Hematopoietic multipotent progenitor cell treated with erythropoietin and hydrocortisone succinate and interleukin-3 and kit ligand, for 6 days (in vitro differentiated cells): ENCODE results near the gene AKAP8L.
"Not testable (repeated sequence)": the region's sequence is repeated elsewhere in the genome, so short reads cannot be mapped to it uniquely, and the experiment has no call there.

Experiments used
- DNase-seq: peaks from one replicate; pipeline ENCODE4 v3.0.0-alpha.2; 2015

The AKAP8L gene

DNA sequence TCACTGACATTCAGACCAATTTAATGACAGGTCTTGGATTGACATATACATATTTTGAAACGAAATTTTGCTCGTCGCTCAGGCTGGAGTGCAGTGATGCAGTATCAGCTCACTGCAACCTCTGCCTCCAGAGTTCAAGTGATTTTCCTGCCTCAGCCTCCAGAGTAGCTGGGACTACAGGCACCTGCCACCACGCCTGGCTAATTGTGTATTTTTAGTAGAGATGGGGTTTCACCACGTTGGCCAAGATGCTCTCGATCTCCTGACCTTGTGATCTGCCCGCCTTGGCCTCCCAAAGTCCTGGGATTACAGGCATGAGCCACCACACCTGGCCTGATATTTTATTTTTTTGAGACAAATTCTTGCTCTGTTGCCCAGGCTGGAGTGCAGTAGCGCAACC lies 66.3 kb downstream of the AKAP8L start:
- not testable (repeated sequence) for DNase-seq

DNA sequence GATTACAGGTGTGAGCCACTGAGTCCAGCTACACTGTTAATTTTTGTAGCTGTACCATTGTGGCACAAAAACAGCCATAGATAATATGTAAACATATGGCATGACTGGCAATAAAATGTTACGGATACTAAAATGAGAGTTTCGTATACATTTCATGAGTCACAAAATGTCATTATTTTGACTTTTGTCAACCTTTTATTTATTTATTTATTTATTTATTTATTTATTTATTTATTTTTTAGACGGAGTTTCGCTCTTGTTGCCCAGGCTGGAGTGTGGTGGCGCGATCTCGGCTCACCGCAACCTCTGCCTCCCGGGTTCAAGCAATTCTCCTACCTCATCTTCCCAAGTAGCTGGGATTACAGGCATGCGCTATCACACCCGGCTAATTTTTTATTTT lies 77.5 kb downstream of the AKAP8L start:
- DNase-seq, result not testable (repeated sequence)

DNA sequence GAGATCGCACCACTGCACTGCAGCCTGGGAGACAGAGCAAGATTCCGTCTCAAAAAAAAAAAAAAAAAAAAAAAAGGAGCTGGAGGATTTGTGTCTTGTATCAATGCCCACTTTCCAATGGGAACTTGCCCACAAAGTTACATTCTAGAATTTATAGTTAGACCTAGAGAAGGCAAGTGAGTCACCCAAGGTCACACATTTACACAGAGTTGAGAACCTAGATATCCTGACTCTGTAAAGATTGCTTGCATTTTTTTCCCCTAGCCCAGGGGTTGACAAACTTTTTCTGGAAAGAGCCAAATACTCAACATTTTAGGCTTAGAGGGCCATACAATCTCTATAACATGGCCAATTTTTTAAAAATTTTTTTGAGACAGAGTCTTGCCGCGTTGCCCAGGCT lies 78.7 kb downstream of the AKAP8L start:
- no peak for DNase-seq

- DNase-seq, result no peak
Observed at GRCh38 chr19:15337202-15337601, 81.6 kb downstream of the AKAP8L start.

GRCh38 chr19:15335992-15336391 lies 82.8 kb downstream of the AKAP8L start:
- DNase-seq, result not testable (repeated sequence)

DNA sequence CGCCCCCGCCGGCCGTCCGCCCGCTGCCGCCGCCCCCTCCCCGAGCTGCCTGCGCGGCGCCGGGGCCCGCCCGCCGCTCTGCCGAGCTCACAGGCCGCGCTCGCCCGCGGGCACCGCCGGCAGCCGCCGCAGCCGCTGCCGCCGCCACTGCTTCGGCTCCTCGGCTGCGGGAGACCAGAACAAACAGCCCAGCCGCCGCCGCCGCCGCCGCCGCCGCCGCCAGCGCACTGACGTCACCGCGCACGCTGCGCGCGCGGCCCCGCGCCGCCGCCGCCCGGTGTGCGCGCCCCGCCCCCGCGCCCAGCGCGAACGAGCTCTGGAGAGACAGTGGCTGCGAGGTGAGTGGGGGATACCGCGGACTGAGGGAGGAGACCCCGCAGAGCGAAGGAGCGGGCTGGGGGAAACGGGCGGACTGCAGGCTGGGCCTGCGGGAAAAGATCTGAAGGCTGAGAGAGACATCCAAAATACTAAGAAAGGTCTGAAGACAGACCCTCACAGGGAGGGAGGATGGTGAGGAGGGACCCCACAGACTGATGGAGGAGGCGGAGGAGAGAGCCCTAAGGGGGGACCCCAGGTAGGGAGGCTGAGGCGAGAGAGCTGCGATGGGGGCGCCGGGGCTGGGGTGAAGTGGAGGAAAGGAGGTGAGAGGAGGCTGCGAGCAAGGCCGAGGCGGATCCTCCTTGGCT lies 86.3 kb downstream of the AKAP8L start, which contains the start of gene BRD4:
BRD4 (minus strand) TSS at position 229 of the 686 bp plus-strand sequence. CDS start 59,440 bp downstream, outside the sequence.
- DNase-seq, result peak; percentile 75

DNA sequence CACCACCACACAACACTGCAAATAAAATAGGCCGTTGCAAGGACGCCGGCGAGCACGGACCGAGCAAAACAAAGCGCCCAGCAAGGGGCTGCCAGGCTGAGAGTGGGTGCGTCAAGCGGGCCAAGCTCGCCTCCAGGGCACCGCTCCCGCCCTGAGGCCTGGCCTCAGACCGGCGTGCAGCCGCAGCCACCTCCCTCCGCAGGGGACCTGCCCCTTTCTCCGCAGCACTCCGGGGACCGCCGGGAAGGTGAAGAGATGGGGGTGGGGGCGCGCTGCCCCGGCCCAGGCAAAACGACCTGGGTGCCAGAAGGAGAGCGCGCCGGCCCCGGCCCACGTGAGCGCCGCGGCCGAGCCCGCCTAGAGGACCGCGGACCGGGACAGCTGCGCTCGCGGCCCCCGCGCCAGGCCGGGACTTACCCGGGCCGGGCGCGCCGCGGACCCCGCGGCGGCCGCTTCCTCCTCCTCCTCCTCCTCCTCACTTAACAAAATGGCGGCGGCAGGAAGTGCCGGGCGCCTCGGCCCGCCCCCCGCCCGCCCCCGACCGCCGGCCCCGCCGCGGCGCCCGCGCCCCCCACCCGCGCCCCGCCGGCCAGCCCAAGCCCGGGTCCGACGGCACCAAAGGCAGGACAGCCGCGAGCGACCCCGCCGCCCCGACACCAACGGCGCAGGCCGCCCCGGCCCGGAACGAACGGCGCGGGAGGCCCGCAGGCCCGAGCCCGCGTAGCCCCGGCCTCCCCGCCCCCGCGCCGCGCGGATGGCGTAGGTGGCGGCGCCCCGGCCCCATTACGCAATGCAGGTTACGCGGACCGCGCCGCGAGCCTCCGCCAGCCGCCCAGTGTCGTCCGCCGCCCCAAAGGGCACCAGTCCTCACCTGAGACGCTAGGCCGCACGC lies 87.1 kb downstream of the AKAP8L start:
- DNase-seq, result peak; percentile 75

GRCh38 chr19:15330801-15331418 lies 87.9 kb downstream of the AKAP8L start:
- no peak for DNase-seq
